Mesodermal cell (in vitro differentiated cells): ENCODE data around the gene PRMT2.
"Not testable (repeated sequence)": the region's sequence is repeated elsewhere in the genome, so short reads cannot be mapped to it uniquely, and the experiment has no call there.

Experiments used
- H3K27ac ChIP-seq: 2 replicates; pipeline ENCODE4 v1.7.0; 2013; ENCODE audit warnings: mild to moderate bottlenecking, low read depth, low read length, moderate library complexity; ENCODE audit not compliant: severe bottlenecking
- H3K36me3 ChIP-seq: 2 replicates; pipeline ENCODE4 v1.7.1; 2013; ENCODE audit warnings: mild to moderate bottlenecking, low read length, moderate library complexity; ENCODE audit not compliant: control insufficient read depth, insufficient read depth
- H3K4me1 ChIP-seq: one replicate; pipeline ENCODE4 v1.7.1; 2013; ENCODE audit warnings: mild to moderate bottlenecking, low read length; ENCODE audit not compliant: insufficient read depth, control insufficient read depth, poor library complexity, severe bottlenecking
- H3K4me3 ChIP-seq: 2 replicates; pipeline ENCODE4 v1.7.0; 2013; ENCODE audit warnings: low read length, control low read depth, mild to moderate bottlenecking; ENCODE audit not compliant: insufficient read depth, poor library complexity, severe bottlenecking; ENCODE audit errors: extremely low read depth
- H3K9me3 ChIP-seq: 2 replicates; pipeline ENCODE4 v1.7.1; 2013; ENCODE audit warnings: mild to moderate bottlenecking, low read length, moderate library complexity; ENCODE audit not compliant: control insufficient read depth
- WGBS, 2 experiments: methylation state at CpG; one replicate each; pipeline ENCODE4 v1.1.5; 2013; ENCODE audit warnings: missing lambda C conversion rate in 2 of 2; ENCODE audit not compliant: insufficient coverage in 2 of 2; 5-methylcytosine and 5-hydroxymethylcytosine counted together

The PRMT2 gene

DNA sequence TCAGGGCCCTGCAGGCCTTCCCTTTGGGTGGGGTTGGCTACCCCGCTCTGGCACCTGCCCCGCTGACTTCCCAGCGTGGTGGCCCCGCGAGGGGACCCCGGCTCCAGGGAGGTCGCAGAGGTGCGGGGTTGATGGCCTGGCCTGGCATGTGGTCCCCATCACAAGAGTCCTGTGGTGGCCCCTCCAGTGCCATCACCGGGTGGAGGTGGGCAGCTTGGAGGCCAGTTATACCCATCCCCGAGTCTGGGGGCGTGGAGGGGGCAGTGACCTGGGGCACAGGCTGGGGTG, 26.8 kb downstream of the PRMT2 start:
- Histone ChIP-seq H3K36me3 (peaks cover 53% of the 10 kb centered on the region), H3K9me3 (no peaks in the 10 kb centered on the region), H3K4me3 (no peak overlapping the region), H3K27ac (no peak overlapping the region), H3K4me1 (peaks cover 6% of the 10 kb centered on the region)
- 95 to 100% methylated on average over 5 to 11 of the region's 11 CpGs for WGBS, 2 experiments

DNA sequence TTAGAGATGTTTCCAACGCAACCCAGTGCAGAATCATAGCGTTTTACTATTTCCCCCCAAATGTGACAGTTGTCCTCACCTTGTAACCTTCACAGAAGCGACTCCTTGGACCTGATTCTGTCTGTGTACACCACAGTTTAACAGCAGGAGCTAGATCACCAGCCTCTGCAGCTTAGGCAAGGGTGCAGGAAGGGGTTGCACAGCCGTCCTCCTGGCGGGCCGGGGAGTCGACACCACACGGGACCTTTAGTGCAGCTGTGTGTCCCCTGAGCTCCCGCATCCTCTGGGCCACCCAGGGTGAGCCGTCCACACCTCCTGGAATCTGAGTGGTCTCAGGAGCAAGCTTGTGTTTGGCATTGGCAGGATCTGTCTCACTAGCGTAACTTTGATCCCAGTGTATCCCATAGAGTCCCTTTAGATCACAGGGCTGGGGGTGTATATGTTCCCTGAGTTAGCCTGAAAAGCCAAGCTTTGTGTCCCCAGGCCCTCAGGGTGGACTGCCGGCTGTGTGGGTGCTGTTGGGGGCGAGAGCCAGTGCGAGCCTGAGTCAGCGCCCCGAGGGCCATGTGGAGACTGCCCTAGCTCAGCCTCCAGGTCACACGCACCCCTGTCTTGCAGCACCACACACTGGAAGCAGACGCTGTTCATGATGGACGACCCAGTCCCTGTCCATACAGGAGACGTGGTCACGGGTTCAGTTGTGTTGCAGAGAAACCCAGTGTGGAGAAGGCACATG, 27.5 kb downstream of the PRMT2 start:
- Histone ChIP-seq H3K9me3 (no peaks in the 10 kb centered on the region), H3K4me1 (peaks cover 6% of the 10 kb centered on the region), H3K36me3 (peaks cover 47% of the 10 kb centered on the region), H3K27ac (no peak overlapping the region), H3K4me3 (no peak overlapping the region)
- WGBS, 2 experiments = 95 to 98% methylated on average over 21 of the region's 21 CpGs

DNA sequence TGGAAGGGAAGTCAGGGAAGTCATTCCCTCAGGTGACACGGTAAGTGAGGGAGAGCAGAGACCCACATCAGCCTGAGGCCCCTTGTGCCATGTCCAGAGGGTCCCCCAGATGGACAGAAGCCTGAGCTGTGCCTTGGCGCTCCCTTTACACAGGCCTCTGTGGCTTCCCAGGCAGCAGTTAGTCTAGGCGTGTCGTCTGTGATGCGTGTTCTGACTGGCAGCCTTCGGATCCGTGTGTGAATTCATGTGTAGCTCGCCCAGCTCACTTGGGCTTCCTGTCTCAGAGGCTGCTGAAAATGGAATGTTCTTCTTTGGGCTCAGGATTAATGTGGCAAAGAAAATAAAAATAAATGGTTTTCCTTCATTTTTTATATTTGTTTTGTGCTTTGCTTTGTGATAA, 28.3 kb downstream of the PRMT2 start:
- no peak overlapping the region for H3K27ac ChIP-seq
- H3K36me3 ChIP-seq = peaks cover 39% of the 10 kb centered on the region
- WGBS, 2 experiments = 95 to 97% methylated on average over 6 to 8 of the region's 8 CpGs
- H3K4me1 ChIP-seq = peaks cover 6% of the 10 kb centered on the region
- H3K4me3 ChIP-seq = no peak overlapping the region
- H3K9me3 ChIP-seq = no peaks in the 10 kb centered on the region

DNA sequence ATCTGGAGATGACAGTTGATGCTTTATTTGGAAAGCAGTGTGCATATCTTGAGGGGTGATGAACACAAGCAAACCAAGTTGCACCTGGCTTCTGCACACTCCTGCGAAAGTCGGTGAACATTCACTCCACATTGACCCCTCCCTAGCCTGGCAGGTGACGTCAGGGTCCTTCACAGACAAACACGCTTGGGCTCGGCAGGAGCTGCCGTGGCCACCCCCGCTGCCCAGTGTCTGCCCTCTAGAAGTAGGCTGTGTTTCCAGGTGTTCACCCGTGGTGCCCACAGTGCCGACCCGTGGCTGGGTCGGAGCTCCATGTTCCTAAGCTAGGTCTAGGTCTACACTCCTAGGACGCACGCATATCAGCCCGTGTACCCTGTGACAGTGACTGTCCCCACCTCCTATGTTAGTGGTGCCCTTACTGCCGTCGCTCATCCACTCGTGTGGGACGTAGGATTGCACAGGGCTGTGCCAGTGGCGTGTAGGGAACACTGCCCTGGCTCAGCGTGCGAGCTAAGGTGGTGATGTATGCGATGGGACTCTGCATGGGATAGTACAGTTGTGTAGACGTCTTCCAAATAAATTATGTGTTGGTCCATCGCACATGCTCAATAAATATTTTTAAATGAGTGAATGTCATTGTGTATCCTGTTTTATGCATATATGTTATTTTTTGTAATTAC, 29.0 kb downstream of the PRMT2 start:
- WGBS, 2 experiments = 97% methylated on average over 21 to 23 of the region's 24 CpGs
- Histone ChIP-seq H3K9me3 (no peaks in the 10 kb centered on the region), H3K27ac (no peak overlapping the region), H3K4me3 (no peak overlapping the region), H3K36me3 (peaks cover 33% of the 10 kb centered on the region), H3K4me1 (peaks cover 6% of the 10 kb centered on the region)

DNA sequence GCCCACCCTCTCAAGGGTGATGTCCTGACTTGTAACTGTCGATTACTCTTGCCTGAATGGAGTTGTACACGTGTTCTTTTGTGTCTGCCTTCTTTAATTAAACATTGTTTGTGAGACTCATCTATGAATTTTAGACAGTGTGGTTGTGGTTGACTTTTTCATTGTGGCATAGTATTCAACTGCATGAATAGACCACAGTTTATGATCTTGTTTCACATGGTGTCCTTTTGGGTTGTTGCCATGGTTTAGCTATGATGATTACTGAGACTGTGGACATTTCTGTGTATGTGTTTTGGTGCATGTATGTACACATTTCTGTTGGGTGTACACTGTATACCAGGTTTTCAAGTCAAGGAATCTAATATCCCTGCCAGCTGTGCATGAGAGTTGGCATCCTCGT, 30.1 kb downstream of the PRMT2 start:
- H3K9me3 ChIP-seq = no peaks in the 10 kb centered on the region
- WGBS, 2 experiments = 77 to 96% methylated on average over 2 to 3 of the region's 3 CpGs
- peaks cover 6% of the 10 kb centered on the region for H3K4me1 ChIP-seq
- no peak overlapping the region for H3K4me3 ChIP-seq
- H3K27ac ChIP-seq = no peak overlapping the region
- H3K36me3 ChIP-seq = peaks cover 22% of the 10 kb centered on the region

DNA sequence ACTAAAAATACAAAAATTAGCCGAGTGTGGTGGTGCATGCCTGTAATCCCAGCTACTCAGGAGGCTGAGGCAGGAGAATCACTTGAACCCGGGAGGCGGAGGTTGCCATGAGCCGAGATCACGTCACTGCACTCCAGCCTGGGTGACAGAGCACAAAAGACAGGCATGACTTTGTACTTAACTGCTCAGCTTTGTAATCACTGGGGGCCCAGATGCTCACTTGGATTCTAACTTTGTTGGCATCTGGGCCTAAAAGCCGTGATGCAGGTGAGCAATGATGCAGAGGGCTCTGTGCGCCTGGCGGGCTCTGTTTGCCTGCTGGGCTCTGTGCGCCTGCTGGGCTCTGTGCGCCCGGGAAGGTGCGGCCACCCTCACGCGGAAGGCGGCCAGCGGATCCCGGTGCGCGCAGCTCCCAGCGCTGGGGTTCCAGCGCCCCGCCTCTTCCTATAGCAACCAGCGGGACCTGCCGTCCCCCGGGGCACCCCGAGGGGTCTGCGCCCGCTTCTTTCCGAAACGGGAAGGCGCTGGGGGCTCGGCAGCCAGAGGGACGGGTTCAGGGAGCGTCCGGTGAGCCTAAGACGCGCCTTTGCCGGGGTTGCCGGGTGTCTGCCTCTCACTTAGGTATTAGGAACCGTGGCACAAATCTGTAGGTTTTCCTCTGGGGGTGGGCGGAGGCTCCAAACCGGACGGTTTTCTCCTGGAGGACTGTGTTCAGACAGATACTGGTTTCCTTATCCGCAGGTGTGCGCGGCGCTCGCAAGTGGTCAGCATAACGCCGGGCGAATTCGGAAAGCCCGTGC, 31.7 kb downstream of the PRMT2 start:
- Histone ChIP-seq H3K9me3 (no peaks in the 10 kb centered on the region), H3K4me1 (no peaks in the 10 kb centered on the region), H3K4me3 (peak overlapping the region; percentile 57), H3K27ac (no peak overlapping the region), H3K36me3 (peaks cover 19% of the 10 kb centered on the region)
- WGBS, 2 experiments = 11 to 16% methylated on average over 51 to 53 of the region's 53 CpGs

DNA sequence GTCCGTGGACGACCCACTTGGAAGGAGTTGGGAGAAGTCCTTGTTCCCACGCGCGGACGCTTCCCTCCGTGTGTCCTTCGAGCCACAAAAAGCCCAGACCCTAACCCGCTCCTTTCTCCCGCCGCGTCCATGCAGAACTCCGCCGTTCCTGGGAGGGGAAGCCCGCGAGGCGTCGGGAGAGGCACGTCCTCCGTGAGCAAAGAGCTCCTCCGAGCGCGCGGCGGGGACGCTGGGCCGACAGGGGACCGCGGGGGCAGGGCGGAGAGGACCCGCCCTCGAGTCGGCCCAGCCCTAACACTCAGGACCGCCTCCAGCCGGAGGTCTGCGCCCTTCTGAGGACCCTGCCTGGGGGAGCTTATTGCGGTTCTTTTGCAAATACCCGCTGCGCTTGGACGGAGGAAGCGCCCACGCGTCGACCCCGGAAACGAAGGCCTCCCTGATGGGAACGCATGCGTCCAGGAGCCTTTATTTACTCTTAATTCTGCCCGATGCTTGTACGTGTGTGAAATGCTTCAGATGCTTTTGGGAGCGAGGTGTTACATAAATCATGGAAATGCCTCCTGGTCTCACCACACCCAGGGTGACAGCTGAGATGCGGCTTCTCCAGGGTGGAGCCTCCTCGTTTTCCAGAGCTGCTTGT, 32.4 kb downstream of the PRMT2 start:
- WGBS, 2 experiments = 2% methylated on average over 44 to 50 of the region's 53 CpGs
- Histone ChIP-seq H3K27ac (no peak overlapping the region), H3K9me3 (no peaks in the 10 kb centered on the region), H3K4me3 (peak overlapping the region; percentile 57), H3K4me1 (no peaks in the 10 kb centered on the region), H3K36me3 (peaks cover 19% of the 10 kb centered on the region)

DNA sequence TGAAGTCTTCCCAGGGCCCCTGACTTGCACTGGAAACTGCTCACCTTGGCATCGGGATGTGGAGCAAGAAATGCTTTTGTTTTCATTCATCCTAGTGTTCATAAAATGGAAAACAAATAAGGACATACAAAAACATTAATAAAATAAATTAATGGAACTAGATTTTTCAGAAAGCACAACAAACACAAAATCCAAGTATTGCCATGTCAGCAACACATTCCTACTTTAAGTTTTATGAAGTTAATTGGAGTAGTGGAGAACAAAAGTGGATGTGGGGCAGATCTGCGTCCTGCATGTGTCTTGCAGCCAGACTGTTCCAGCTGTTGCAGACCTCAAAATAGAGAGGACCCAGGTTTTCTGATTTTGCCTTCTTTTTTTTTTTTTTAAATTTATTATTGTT, 32.9 kb downstream of the PRMT2 start:
- H3K4me3 ChIP-seq = peak overlapping the region; percentile 57
- H3K27ac ChIP-seq = no peak overlapping the region

DNA sequence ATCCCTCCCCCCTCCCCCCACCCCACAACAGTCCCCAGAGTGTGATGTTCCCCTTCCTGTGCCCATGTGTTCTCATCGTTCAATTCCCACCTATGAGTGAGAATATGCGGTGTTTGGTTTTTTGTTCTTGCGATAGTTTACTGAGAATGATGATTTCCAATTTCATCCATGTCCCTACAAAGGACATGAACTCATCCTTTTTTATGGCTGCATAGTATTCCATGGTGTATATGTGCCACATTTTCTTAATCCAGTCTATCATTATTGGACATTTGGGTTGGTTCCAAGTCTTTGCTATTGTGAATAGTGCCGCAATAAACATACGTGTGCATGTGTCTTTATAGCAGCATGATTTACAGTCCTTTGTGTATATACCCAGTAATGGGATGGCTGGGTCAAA, 33.4 kb downstream of the PRMT2 start:
- H3K27ac ChIP-seq, H3K4me1 ChIP-seq, H3K4me3 ChIP-seq, H3K9me3 ChIP-seq: not testable (repeated sequence)
- no CpG with 5 or more reads among the region's 5 CpGs for WGBS, 2 experiments
- peaks cover 13% of the 10 kb centered on the region for H3K36me3 ChIP-seq

More for the DNA sequence above, 32.9 kb downstream of the PRMT2 start:
- no CpG with 5 or more reads among the region's 2 CpGs for WGBS, 2 experiments
- no peaks in the 10 kb centered on the region for H3K4me1 ChIP-seq
- no peaks in the 10 kb centered on the region for H3K9me3 ChIP-seq
- H3K36me3 ChIP-seq = peaks cover 18% of the 10 kb centered on the region

DNA sequence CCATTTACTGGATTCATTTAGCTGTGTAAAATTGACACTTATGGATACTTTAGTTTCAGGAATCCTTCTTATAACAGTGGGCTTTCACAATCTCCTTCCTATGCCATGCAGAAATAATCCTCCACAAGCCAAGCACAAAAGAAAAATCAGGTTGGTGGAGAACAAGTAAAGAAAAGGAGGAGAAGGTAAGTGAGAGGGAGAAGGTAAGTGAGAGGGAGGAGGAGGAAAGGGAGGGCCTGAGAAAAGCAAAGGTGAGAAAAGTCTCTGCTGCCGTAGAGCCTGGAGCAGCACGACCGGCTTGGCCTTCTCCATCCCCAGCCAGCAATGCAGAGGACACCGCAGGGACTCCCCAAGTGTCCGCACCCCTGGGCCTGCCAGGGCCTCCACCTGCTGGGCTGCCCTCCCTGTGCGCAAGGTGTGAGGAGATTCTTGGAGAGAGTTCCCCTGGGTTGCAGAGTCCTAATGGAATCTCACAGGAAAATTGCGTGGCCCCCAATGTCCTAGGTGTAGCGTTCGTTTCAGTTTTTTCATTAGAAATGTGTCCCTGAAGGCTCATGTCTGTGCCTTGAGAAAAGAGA, 39.0 kb downstream of the PRMT2 start:
- Histone ChIP-seq H3K4me1 (no peaks in the 10 kb centered on the region), H3K4me3 (no peak overlapping the region), H3K27ac (no peak overlapping the region), H3K9me3 (no peaks in the 10 kb centered on the region), H3K36me3 (no peaks in the 10 kb centered on the region)
- 86 to 89% methylated on average over 9 of the region's 9 CpGs for WGBS, 2 experiments
